ENCODE measurements around the gene IPO5.

The IPO5 gene

DNA sequence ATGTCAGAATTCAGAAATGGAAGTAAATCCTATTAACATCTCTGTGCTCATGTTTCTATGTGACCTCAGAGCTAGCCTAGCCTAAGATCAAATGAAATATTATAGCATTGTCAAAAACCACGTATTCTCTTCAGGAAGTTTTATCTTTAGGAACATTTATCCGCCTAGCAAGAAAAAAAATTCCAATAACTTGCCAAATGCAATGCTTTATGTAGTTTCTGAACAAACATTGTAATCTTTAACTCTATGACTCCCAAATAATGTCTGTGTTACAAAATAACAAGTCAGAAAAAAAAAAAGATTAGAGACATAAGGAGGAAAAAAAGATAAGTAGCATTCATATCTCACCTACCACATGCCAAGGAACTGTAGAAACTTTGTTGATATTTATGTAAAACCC is 18.4 kb upstream of the IPO5 start:
- TF ChIP-seq, protein P1, sequence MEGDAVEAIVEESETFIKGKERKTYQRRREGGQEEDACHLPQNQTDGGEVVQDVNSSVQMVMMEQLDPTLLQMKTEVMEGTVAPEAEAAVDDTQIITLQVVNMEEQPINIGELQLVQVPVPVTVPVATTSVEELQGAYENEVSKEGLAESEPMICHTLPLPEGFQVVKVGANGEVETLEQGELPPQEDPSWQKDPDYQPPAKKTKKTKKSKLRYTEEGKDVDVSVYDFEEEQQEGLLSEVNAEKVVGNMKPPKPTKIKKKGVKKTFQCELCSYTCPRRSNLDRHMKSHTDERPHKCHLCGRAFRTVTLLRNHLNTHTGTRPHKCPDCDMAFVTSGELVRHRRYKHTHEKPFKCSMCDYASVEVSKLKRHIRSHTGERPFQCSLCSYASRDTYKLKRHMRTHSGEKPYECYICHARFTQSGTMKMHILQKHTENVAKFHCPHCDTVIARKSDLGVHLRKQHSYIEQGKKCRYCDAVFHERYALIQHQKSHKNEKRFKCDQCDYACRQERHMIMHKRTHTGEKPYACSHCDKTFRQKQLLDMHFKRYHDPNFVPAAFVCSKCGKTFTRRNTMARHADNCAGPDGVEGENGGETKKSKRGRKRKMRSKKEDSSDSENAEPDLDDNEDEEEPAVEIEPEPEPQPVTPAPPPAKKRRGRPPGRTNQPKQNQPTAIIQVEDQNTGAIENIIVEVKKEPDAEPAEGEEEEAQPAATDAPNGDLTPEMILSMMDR (IDR thresholded peaks at IDR 0.05; ENCODE audit: control insufficient read depth, extremely low read depth, insufficient read depth): no peak
- no peak for DNase-seq (ENCODE audit: low read depth)
- H3K4me3 ChIP-seq (ENCODE audit: low read depth, low read length): no peak overlapping the region

- DNase-seq (ENCODE audit: low read depth): no peak
- TF ChIP-seq, protein P1 (IDR thresholded peaks at IDR 0.05; ENCODE audit: control insufficient read depth, extremely low read depth, insufficient read depth): no peak
- H3K4me3 ChIP-seq (ENCODE audit: low read depth, low read length): no peak overlapping the region
Measured at GRCh38 chr13:97936036-97936435, 17.4 kb upstream of the IPO5 start.

DNA sequence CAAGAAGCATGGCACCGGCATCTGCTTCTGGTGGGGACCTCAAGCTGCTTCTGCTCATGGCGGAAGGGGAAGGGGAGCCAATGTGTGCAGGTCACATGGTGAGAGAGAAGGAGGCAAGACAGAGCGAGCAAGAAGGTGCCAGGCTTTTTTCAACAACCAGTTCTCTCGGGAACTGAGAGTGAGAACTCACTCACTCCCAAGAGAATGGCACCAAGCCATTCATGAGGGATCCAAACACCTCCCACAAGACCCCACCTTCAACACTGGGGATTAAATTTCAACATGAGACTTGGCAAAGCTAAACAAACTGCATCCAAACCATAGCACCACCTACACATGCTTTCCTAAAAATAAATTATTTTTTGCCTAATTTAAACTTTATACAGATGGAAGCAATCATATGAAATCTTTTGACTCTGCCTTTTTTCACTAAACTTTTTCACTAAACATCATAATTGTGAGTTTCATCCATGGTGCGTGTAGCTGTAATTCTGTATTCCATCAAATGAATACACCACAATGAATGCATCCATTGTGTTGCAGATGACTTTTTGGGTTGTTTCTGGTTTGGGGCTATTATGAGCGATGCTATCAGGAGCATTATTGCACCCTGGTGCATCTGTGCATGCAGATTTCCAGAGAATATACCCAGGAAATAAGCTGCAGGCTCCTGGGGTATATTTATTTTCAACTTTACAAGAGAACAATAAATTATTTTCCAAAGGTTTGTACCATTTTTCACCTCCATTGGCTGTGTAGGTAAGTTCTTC is 14.6 kb upstream of the IPO5 start:
- TF ChIP-seq, protein P1 (IDR thresholded peaks at IDR 0.05; ENCODE audit: control insufficient read depth, extremely low read depth, insufficient read depth): no peak
- H3K4me3 ChIP-seq (ENCODE audit: low read depth, low read length): no peak overlapping the region
- DNase-seq (ENCODE audit: low read depth): no peak

DNA sequence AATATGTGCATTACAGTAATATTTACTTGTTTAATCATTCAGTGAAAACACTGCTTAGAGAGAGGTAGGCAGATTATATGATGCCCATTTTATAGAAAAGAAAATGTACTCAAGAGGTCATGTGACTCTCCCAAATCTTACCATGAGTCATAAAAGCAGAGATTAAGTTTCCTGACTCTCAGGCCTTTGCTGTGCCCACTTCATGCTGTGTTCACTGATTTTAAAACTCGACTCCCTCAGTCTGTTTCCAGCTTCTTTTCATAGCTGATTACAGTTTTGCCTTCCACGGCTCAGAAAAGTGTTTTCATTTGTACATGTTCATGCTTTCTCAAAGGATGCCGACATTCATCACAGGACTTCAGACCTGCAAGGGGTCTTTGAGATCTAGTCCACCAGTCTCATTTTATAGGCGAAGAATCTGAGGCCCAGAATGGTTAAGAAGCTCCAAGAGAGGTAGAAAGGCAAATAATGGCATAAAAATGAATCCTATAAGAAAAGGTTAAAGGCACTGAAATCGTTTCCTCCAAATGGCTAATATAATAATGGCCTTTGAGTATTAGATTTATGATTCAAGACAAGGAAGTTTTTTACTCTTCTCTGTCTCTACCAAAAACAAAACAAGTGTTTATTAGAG is 9.0 kb upstream of the IPO5 start:
- DNase-seq (ENCODE audit: low read depth): no peak
- TF ChIP-seq, protein P1 (IDR thresholded peaks at IDR 0.05; ENCODE audit: control insufficient read depth, extremely low read depth, insufficient read depth): no peak

GRCh38 chr13:97945342-97945741 is 8.1 kb upstream of the IPO5 start:
- no peak overlapping the region for H3K4me3 ChIP-seq (ENCODE audit: low read depth, low read length)
- TF ChIP-seq, protein P1 (IDR thresholded peaks at IDR 0.05; ENCODE audit: control insufficient read depth, extremely low read depth, insufficient read depth): no peak
- DNase-seq (ENCODE audit: low read depth): no peak

More for the DNA sequence above, 9.0 kb upstream of the IPO5 start:
- H3K4me3 ChIP-seq (ENCODE audit: low read depth, low read length): no peak overlapping the region

- TF ChIP-seq, protein P1 (IDR thresholded peaks at IDR 0.05; ENCODE audit: control insufficient read depth, extremely low read depth, insufficient read depth): no peak
- DNase-seq (ENCODE audit: low read depth): no peak
- H3K4me3 ChIP-seq (ENCODE audit: low read depth, low read length): no peak overlapping the region
Measured at GRCh38 chr13:97945792-97946419, 7.6 kb upstream of the IPO5 start.
